AG04449 (cell line): ENCODE results near the gene RCN2.
A peak's percentile ranks its signal among the peaks of the same experiment; 100 is the strongest.

ENCODE experiments used
- CTCF ChIA-PET: fragments of 350-600 bp; formaldehyde crosslinking; extraction: SDS; loops from one replicate; lab custom pipeline; 2021; ENCODE audit warnings: antibody characterized with exemption; lab: Yijun Ruan, JAX
- POLR2A ChIA-PET: fragments of 400-600, 350-600 bp; formaldehyde crosslinking; extraction: SDS; loops from one replicate; lab custom pipeline; 2020; ENCODE audit warnings: antibody characterized with exemption, inconsistent platforms; lab: Yijun Ruan, JAX
- DNase-seq: peaks from one replicate; pipeline ENCODE4 v3.0.0-alpha.2; 2010; ENCODE audit warnings: low read depth, low spot score
- H3K4me3 ChIP-seq: 2 replicates; pipeline ENCODE4 v1.5.1; 2011; ENCODE audit warnings: low read depth, mild to moderate bottlenecking, control low read depth, low read length
- TF ChIP-seq, protein P1 (sequence below): IDR thresholded peaks from one replicate; pipeline ENCODE4 v1.5.1; 2011; ENCODE audit warnings: mild to moderate bottlenecking, moderate library complexity, low read length, control low read depth, inconsistent platforms; ENCODE audit not compliant: insufficient read depth; ENCODE audit errors: missing control alignments

RCN2 gene

GRCh38 chr15:76942331-76942730 is 10.8 kb downstream of the RCN2 start:
- ChIA-PET CTCF (interaction anchor here (0.8 to 4.3 kb wide), 11 partner anchors 9 to 879 kb away, joined by 3 to 28 read pairs (median 6); no protein-coding TSS in a partner anchor), POLR2A (no interaction called here)

DNA sequence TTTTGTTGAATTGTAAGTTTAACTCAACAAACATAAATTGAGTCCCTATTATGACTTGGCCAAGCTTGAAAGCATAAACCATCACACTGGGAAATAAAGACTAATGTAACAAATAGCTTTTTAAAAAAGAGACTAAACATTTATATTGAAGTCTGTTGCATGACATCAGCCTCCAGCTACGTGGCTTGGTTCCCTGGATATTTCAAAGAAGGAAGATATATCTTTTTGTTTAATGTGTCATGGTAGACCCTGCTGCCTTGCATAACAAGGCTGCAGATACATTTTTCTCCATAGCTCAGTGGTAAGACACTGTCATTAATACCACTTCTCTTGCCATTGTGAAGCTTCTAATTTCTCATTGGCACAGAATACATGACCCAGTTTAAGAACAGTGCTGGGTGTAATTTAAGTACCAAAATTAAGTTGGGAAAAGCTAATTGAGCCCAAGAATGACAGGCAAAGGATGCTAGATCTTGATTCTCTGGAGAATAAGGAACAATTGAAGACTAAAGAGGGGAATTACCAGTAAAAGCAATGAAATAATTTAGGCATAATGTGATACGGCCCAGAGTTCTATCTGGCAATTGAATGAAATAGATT is 14.0 kb downstream of the RCN2 start:
- POLR2A ChIA-PET, result interaction anchor here (0.6 kb wide), 1 partner anchor 238 kb away, joined by 3 read pairs; no protein-coding TSS in a partner anchor
- no peak overlapping the region for H3K4me3 ChIP-seq
- TF ChIP-seq, protein P1, sequence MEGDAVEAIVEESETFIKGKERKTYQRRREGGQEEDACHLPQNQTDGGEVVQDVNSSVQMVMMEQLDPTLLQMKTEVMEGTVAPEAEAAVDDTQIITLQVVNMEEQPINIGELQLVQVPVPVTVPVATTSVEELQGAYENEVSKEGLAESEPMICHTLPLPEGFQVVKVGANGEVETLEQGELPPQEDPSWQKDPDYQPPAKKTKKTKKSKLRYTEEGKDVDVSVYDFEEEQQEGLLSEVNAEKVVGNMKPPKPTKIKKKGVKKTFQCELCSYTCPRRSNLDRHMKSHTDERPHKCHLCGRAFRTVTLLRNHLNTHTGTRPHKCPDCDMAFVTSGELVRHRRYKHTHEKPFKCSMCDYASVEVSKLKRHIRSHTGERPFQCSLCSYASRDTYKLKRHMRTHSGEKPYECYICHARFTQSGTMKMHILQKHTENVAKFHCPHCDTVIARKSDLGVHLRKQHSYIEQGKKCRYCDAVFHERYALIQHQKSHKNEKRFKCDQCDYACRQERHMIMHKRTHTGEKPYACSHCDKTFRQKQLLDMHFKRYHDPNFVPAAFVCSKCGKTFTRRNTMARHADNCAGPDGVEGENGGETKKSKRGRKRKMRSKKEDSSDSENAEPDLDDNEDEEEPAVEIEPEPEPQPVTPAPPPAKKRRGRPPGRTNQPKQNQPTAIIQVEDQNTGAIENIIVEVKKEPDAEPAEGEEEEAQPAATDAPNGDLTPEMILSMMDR, result no peak
- peak; percentile 10 for DNase-seq
- CTCF ChIA-PET, result interaction anchor here (0.7 to 1.8 kb wide), 3 partner anchors 10 to 875 kb away, joined by 3 to 4 read pairs (median 3); no protein-coding TSS in a partner anchor

More at GRCh38 chr15:76942331-76942730, 10.8 kb downstream of the RCN2 start:
- DNase-seq, result no peak
- TF ChIP-seq, protein P1, result no peak
- no peak overlapping the region for H3K4me3 ChIP-seq

GRCh38 chr15:76947454-76947853 is 15.9 kb downstream of the RCN2 start:
- ChIA-PET POLR2A (no interaction called here), CTCF (interaction anchor here (0.6 to 0.9 kb wide), 3 partner anchors 24 to 229 kb away, joined by 3 read pairs; no protein-coding TSS in a partner anchor)
- TF ChIP-seq, protein P1, result no peak
- H3K4me3 ChIP-seq, result no peak overlapping the region
- DNase-seq, result no peak

DNA sequence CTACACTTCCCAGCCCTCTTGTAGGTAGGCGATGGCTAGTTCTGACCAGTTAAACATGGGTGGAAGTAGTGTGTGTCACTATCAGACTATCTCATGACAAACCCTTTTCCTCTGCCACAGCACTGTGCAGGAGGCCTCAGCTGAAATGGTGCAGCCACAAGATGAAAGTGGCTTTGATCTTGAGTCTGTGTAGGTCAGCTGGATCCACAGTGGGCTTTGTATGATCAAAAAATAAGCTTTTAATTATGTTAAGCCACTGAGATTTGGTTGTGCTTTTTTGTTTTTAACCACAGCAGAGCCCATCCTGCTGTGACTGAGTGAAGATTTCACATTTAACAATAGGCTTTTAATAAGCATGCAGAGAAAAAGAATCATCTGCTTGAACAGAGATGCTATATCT is 19.7 kb downstream of the RCN2 start:
- no peak overlapping the region for H3K4me3 ChIP-seq
- ChIA-PET CTCF (interaction anchor here (1.1 to 1.6 kb wide), 3 partner anchors 9 to 55 kb away, joined by 3 to 6 read pairs (median 3); no protein-coding TSS in a partner anchor), POLR2A (no interaction called here)
- TF ChIP-seq, protein P1, result no peak
- DNase-seq, result no peak

- ChIA-PET CTCF (interaction anchor here (1.4 kb wide), 1 partner anchor 13 kb away, joined by 6 read pairs; no protein-coding TSS in a partner anchor), POLR2A (interaction anchor here (1.6 kb wide), 1 partner anchor 23 kb away, joined by 4 read pairs; the partner anchor contains the start of gene RCN2)
- no peak for DNase-seq
- TF ChIP-seq, protein P1, result no peak
- no peak overlapping the region for H3K4me3 ChIP-seq
These were observed 22.4 kb downstream of the RCN2 start for GRCh38 chr15:76953913-76954312.

DNA sequence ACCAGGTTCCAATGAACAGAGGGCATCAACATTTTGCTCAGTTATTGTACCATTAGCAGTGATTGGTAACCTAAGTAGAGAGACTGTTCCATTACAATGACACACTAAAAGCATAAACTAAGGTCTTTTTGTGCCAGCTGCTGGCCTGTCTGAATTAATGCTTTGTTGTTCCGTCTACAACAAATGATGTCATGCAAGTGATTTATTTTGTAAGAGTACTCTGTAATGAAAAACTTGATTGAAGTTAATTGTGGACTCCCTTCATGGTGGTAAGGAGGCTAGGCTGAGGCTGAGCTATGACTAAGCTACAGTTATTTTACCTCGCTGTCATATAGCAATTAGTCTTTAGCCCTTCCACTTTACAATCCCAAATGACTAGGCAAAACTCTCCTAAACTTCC is 23.2 kb downstream of the RCN2 start:
- H3K4me3 ChIP-seq, result no peak overlapping the region
- TF ChIP-seq, protein P1, result no peak
- ChIA-PET CTCF (interaction anchor here (1.4 to 1.5 kb wide), 3 partner anchors 14 to 678 kb away, joined by 3 to 6 read pairs (median 4); no protein-coding TSS in a partner anchor), POLR2A (interaction anchor here (1.6 kb wide), 1 partner anchor 24 kb away, joined by 4 read pairs; the partner anchor contains the start of gene RCN2)
- DNase-seq, result no peak
